NCI-H1092 (cell line): ENCODE data around the gene HRAS.
A peak's percentile ranks its signal among the peaks of the same experiment; 100 is the strongest.

ENCODE experiments used
- DNase-seq: peaks from one replicate; lab custom pipeline; 2025; lab: John Stamatoyannopoulos, UW

HRAS gene

GRCh38 chr11:507727-508515 is 27.5 kb downstream of the HRAS start:
- DNase-seq, result no peak

GRCh38 chr11:506995-507726 is 28.2 kb downstream of the HRAS start, which contains the start of gene RNH1:
Gene RNH1, minus strand, starts transcription at chr11:507242. Its CDS starts 5,080 bp downstream, at chr11:502162.
- peak; percentile 93 for DNase-seq

DNA sequence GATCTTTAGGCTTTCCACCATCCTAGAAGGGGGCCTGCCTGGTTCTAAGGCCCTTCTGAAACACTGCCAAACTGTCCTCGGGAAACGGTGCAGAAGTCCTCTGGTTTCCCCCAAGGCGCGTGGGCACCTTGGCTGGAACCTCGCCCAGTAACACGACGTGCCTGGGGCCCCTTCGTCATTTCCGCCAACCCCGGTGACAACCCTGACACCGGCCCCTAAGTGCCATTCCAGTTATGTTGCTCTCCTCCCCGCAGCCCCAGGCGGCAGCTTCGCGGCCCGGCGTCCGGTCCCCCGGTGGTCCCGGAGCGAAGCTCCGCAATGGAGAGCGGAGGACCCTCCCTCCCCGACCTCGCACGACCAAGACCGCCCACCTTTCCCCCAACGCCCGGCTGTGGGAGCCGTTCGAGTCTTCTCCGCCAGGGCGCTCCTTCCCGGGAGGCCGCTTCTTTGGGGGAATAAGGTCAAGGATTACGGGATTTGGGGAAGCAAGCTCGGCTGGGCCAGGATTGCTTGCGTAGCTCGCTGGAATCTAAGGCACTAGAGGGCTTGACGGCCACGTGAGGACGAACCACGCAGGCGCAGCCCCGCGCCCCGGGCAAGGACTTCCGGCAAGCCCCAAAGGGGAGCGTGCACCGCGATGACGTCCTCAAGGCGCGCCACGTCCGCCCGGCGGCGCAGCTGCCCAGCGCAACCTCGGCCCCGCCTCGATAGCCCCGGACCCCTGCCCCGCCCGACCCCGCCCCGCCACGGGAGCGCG is 29.0 kb downstream of the HRAS start:
- peak; percentile 96 for DNase-seq

DNA sequence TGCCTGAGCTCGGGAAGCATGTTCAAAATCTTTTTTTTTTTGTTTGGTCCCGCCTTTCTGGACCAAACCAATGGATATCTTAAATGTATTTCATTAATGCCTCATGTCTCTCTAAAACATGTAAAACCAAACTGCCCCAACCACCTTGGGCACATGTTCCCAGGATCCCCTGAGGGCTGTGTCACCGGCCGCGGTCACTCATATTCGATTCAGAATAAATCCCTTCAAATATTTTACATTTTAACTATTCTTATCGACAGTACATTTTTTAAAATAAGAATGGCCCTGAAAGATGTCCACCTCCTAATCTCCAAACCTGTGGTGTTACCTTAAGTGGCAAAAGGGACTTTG is 30.4 kb downstream of the HRAS start:
- no peak for DNase-seq

DNA sequence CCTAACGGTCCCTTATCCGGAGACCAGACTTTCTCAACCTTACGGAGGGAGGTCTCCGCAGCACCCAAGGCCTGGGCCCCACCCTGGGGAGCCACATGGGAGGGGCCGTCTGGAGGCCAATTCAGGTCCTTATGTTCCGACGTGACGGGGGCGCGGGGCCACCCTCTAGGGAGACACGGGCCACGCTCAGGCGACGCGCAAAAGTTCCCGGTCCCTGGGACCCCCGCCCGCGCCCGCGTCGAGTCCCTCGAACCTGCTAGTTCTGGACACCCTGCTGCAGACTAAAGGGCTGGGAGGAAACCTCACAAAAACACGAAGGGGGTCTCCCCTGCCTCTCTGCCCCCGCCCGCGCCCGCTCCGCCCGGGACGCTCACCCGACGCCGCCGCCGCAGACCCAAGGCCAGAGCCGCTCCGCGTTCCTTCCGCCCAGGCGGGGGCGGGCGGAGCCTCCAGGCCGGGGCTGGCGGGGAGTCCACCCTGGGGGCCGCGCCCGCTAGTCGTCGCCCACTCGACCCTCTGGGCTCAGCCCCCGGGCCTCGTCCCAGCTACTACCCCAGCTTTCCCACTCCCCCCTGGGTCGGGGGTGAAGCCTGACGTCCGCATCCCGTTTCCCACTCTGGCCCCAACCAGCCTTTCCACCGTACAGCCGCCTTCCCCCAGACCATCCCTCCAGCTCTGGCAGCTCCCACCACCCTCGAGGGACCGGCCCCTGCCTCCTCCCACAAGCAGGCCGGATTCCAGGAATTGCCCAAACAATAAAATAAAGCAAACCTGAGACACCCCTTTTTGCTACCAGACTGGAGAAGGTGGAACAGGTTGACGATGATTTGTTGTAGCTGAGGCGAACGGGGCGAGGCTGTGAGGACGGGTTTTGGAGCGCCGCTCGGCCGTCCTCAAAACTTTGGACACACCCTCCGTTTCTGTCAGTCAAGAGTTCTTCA is 31.1 kb downstream of the HRAS start:
- DNase-seq, result no peak

DNA sequence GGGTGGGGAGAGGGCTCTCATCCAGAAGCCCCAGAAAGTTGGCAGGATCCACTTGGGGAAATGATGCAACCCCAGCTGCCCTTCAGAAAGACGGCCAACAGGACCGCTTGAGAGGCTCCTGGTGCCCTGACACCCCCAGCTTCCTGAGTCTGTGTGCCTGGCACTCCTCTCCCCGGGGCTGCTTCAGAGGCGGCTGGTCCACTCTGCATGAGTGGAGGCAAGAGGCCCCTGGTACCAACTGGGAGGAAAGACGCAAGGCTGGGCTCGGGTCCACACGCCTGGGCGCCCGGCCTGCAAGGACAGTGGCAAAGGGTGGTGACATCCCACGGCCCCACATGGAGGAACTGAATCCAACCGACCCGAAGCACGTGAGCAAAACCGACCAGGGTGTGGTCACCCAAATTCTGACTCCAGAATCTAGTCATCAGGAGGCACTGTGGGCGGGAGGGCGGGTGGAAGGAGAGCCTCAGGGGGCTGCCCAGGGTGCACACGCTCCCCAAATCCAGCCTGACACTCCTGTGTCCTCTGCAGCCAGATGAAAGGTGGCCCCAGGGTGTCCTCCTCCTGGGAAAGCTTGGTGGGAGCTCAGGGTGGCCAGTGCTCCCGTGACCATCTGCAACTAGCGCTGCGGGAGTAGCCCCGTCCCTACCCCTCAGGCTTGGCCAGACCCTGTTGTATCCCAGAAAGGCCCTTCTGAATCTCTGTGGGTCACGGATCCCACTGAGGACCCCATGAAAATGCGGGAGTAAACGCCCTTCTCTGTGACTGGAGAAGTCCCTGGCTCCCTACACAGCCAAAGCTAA is 32.0 kb downstream of the HRAS start:
- no peak for DNase-seq

DNA sequence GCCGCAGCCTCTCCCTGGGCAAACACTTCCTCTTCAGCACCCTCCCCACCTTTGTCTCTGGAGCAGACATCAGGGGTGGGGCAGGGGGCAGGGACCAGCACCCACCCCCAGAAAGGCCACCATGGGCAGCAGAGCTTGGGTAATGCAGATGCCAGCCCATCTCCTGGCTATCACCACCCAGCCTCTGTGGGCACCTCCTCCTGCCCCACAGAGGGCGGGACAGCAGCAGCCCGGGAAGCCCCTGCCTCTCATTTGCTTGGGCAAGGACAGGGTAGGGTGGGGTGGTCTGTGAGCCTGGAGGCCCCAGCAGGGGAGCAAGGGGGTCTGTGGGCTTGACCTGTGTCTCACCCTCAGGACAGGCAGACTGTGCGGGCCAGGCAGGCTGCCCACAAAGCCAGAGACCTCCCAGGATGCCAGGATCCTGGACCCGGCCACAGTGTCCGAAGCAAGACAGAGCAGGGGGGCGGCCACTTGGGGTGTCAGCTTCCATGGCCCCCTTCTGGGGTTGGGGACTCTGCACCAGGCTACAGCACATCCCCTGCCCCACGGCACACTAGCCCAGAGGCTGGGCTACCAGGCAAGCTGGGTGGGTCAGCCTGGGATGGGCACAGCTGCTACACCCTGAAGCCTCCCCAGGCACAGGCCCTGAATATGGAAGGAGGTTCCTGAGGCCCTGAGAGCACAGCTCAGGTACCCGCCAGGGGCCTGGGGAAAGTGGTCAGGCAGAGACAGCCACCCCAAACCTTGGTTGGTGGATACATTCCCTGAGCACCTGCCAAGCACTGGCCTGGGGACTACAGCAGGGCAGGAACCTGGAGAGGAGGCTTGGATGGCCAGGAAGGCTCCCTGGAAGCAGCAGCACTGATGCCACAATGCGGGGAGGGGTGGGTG is 32.8 kb downstream of the HRAS start:
- DNase-seq, result no peak

DNA sequence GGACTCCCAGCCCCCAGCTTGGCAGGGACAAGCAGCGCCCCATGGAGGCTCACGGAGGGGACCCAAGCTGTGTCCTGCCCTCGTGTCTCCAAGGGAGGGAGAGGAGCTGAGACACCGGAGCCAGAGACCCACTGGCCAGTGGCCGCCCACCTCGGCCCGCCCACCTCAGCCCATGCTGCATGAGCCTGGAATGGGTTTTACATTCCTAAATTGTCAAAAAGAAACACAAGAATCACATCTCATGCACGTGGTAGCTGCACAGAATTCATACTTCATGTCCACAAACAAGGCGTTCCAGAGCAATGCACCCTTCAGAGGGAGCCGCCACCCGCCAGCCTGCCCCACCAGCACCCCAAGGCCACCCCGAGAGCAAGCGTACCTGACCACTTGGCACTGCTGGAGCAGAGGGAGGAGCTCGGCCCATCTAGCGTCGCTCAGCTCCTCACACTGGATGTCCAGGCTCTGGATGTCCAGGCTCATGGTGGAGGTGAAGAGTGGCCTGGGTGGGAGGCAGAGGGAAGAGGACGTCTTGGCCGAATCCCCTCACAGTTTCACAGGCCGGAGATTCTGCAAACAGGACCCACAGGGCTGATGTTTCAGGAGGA is 33.6 kb downstream of the HRAS start:
- DNase-seq, result no peak

- DNase-seq, result no peak
Measured at GRCh38 chr11:501001-501682, 34.2 kb downstream of the HRAS start.

- DNase-seq, result no peak
Measured at GRCh38 chr11:499201-500076, 35.9 kb downstream of the HRAS start.

- no peak for DNase-seq
Measured at GRCh38 chr11:498297-499181, 36.8 kb downstream of the HRAS start.

- DNase-seq, result no peak
Measured at GRCh38 chr11:497565-498296, 37.6 kb downstream of the HRAS start.

DNA sequence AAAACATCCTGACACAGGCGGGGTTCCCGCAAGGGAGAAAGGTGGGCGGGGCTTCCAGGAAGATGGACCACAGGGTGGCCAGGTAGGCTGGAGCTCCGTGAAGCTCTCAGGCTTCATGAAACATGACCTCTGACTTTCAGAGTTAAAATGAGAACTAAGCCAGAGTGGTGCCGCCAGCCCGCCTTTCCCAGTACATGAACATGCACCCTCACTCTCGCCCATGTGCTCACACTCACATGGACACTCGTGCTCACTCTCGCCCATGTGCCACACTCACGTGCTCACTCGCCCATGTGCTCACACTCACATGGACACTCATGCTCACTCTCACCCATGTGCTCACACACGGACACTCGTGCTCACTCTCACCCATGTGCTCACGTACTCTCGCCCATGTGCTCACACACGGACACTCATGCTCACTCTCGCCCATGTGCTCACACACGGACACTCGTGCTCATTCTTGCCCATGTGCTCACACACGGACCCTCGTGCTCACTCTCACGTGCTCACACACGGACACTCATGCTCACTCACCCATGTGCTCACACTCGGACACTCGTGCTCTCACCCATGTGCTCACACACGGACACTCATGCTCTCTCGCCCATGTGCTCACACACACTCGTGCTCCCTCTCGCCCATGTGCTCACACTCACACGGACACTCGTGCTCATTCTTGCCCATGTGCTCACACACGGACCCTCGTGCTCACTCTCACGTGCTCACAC is 38.4 kb downstream of the HRAS start:
- DNase-seq, result no peak

GRCh38 chr11:495537-495931 is 39.8 kb downstream of the HRAS start:
- DNase-seq, result no peak
